Natural killer cell (primary cell): ENCODE results near the gene STXBP6. TPM values are rescaled to one million over a fixed set of nuclear protein-coding genes. Genes with fewer than 3 reads are reported as not detected.

ENCODE experiments used
- ATAC-seq, 3 donors: fragments of 150-1000 bp in 2 of 3; fragments of 200-7000 bp in 1 of 3; cut with Tn5 transposase; 1 replicate in 1 of 3; 2 replicates in 2 of 3; pipeline ENCODE4 v1.10.0; 2021; ENCODE audit warnings: mild to moderate bottlenecking in 2 of 3, moderate library complexity in 2 of 3
- DNase-seq, 2 donors: peaks; one replicate each; pipeline versions ENCODE4 v3.0.0 to v3.0.0-alpha.2; 2013 to 2021; ENCODE audit warnings: mixed read lengths in 1 of 2
- H3K27ac ChIP-seq: one replicate; pipeline ENCODE4 v1.5.1; 2013; ENCODE audit warnings: mild to moderate bottlenecking, low read length
- H3K27me3 ChIP-seq: one replicate; pipeline ENCODE4 v1.6.1; 2013; ENCODE audit warnings: low read length; ENCODE audit not compliant: control insufficient read depth, insufficient read depth
- H3K36me3 ChIP-seq: one replicate; pipeline ENCODE4 v1.6.1; 2013; ENCODE audit warnings: low read length; ENCODE audit not compliant: control insufficient read depth, insufficient read depth
- H3K4me1 ChIP-seq: one replicate; pipeline ENCODE4 v1.6.1; 2013; ENCODE audit warnings: low read length; ENCODE audit not compliant: control insufficient read depth, insufficient read depth
- H3K4me3 ChIP-seq: one replicate; pipeline ENCODE4 v1.5.1; 2013; ENCODE audit warnings: low read length
- H3K9me3 ChIP-seq: one replicate; pipeline ENCODE4 v1.6.1; 2013; ENCODE audit warnings: low read length; ENCODE audit not compliant: control insufficient read depth, insufficient read depth
- H3K27ac Mint-ChIP-seq, 2 donors: one replicate each; pipeline ENCODE4 v1.8.0; 2022; ENCODE audit warnings: mild to moderate bottlenecking in 2 of 2, mixed read lengths in 2 of 2, moderate library complexity in 1 of 2
- H3K27me3 Mint-ChIP-seq, 2 donors: one replicate each; pipeline ENCODE4 v1.8.0; 2022; ENCODE audit warnings: low read depth in 2 of 2, mixed read lengths in 2 of 2
- H3K36me3 Mint-ChIP-seq: one replicate; pipeline ENCODE4 v1.8.0; 2022; ENCODE audit warnings: mixed read lengths
- H3K4me1 Mint-ChIP-seq, 2 donors: one replicate each; pipeline ENCODE4 v1.8.0; 2022; ENCODE audit warnings: mixed read lengths in 2 of 2
- H3K4me3 Mint-ChIP-seq: one replicate; pipeline ENCODE4 v1.8.0; 2022; ENCODE audit warnings: mild to moderate bottlenecking, moderate library complexity, mixed read lengths
- H3K9me3 Mint-ChIP-seq, 2 donors: one replicate each; pipeline ENCODE4 v1.8.0; 2022; ENCODE audit warnings: mixed read lengths in 2 of 2
- WGBS: methylation state at CpG from one replicate; pipeline ENCODE4 v1.1.7; 2013; ENCODE audit warnings: missing lambda C conversion rate; ENCODE audit not compliant: insufficient coverage; 5-methylcytosine and 5-hydroxymethylcytosine counted together
- intact Hi-C: fragments of 100-400 bp; cut with micrococcal nuclease; formaldehyde crosslinking; loops from one replicate; pipeline ENCODE4 v1.14.2; 2022
- total RNA-seq, 4 donors: library from RNA; stranded (reverse); fragments of 120-200 nt in 1 of 4; gene quantifications; one replicate each; pipeline versions ENCODE4 v1.2.3 to v1.2.4, GENCODE V29; 2013 to 2022
- TF ChIP-seq, protein P1 (sequence below): fragments of 200-600 bp; IDR thresholded peaks from one replicate; pipeline ENCODE4 v1.8.0; 2022; ENCODE audit warnings: antibody characterized with exemption

The STXBP6 gene
- total RNA-seq, 3 donors from 2014 or later (not counting 1 experiment from before 2014, with no cell fraction given): 0.20 TPM; not detected in 2

DNA sequence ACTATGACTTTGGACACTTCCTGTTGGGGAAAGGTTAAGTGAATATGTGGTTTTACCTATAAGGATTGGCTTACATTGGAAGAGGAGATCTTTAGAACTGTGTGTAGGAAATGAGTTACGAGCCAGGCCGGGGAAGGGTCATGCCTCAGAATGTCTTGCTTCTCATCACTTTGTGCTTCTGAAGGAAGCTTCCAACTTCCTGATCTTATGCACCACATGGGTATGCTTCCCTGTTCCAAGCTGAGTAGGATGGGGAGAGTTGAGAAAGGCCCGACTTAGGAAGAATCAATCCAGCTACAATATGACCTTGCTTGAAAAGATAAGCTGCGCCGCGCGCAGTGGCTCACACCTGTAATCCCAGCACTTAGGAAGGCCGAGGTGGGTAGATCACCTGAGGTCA, 59.9 kb downstream of the STXBP6 start:
- Mint-ChIP-seq H3K27me3 (peaks cover 6 to 14% of the 10 kb centered on the region in 2 donors), H3K4me3 (no peak overlapping the region), H3K27ac (no peak overlapping the region), H3K36me3 (no peaks in the 10 kb centered on the region), H3K9me3 (no peaks in the 10 kb centered on the region), H3K4me1 (peaks cover 0 to 4% of the 10 kb centered on the region in 2 donors)
- no peaks in the 10 kb centered on the region for H3K4me1 ChIP-seq
- no peaks in the 10 kb centered on the region for H3K27me3 ChIP-seq
- no peaks in the 10 kb centered on the region for H3K36me3 ChIP-seq
- ATAC-seq: no peak
- WGBS: 90% methylated on average over 8 of the region's 8 CpGs
- no peak overlapping the region for H3K4me3 ChIP-seq
- intact Hi-C loops: no loop called here
- TF ChIP-seq, protein P1, sequence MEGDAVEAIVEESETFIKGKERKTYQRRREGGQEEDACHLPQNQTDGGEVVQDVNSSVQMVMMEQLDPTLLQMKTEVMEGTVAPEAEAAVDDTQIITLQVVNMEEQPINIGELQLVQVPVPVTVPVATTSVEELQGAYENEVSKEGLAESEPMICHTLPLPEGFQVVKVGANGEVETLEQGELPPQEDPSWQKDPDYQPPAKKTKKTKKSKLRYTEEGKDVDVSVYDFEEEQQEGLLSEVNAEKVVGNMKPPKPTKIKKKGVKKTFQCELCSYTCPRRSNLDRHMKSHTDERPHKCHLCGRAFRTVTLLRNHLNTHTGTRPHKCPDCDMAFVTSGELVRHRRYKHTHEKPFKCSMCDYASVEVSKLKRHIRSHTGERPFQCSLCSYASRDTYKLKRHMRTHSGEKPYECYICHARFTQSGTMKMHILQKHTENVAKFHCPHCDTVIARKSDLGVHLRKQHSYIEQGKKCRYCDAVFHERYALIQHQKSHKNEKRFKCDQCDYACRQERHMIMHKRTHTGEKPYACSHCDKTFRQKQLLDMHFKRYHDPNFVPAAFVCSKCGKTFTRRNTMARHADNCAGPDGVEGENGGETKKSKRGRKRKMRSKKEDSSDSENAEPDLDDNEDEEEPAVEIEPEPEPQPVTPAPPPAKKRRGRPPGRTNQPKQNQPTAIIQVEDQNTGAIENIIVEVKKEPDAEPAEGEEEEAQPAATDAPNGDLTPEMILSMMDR: no peak
- no peak for DNase-seq
- no peaks in the 10 kb centered on the region for H3K9me3 ChIP-seq
- no peak overlapping the region for H3K27ac ChIP-seq

DNA sequence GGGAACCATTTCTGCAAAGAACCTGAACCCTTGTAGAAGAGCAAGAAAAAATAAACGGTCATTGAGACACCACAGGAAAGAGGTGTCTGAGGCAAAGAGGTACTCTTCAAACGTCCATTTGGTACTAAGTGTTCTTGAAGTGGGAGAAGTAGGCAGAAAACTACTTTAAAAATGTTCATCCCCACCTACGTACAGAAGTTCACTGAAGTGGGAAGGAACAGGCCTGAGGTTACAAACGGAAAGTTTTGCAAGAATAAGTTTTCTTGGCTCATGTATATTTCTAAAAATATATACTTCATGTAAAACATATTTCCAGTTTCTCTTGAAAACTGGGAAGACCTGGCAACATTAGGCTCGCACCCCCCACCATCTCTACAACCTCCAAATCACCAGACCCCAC, 61.2 kb downstream of the STXBP6 start:
- no peaks in the 10 kb centered on the region for H3K9me3 Mint-ChIP-seq
- Histone ChIP-seq H3K27ac (no peak overlapping the region), H3K4me3 (no peak overlapping the region), H3K9me3 (no peaks in the 10 kb centered on the region), H3K36me3 (no peaks in the 10 kb centered on the region), H3K4me1 (no peaks in the 10 kb centered on the region), H3K27me3 (no peaks in the 10 kb centered on the region)
- DNase-seq: no peak
- intact Hi-C loops: no loop called here
- ATAC-seq: no peak
- no peak overlapping the region for H3K4me3 Mint-ChIP-seq
- H3K4me1 Mint-ChIP-seq: peaks cover 0 to 4% of the 10 kb centered on the region in 2 donors
- H3K27me3 Mint-ChIP-seq: peaks cover 8 to 22% of the 10 kb centered on the region in 2 donors
- TF ChIP-seq, protein P1: no peak
- no peaks in the 10 kb centered on the region for H3K36me3 Mint-ChIP-seq
- 14% methylated on average over 4 of the region's 5 CpGs for WGBS
- H3K27ac Mint-ChIP-seq: no peak overlapping the region

DNA sequence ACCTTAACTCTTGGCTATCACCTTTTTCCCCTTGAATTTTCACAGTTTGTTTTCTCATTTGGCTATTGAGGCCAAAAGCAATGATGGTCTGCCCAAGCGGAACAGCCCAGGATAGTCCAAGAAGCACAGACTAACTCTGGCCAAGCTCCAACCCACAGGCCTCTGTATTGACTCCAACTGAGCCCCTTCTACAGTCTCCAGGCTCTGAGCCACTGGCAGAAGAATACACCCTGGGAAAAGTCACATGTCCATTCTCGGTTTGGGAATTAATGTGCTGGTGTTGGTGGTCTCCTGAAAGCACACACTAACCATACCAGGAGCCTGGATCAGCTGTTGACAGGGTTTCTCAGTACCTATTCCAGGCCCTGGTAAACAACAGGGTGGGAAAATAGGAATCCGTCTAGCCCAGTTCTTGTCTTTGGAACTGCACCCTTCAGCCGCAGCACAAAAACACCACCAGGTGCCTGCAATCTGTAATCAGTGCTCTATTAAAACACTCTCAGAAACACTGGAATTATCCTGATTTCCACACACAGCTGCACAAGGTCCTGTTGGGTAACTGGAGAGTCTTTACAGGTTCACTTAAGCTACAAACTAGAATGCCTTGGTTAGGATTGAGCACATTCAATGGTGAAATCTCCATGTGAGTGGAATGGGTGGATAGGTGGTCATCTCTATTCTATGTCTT, 63.6 kb downstream of the STXBP6 start:
- no peaks in the 10 kb centered on the region for H3K36me3 Mint-ChIP-seq
- Histone ChIP-seq H3K27me3 (no peaks in the 10 kb centered on the region), H3K4me1 (no peaks in the 10 kb centered on the region), H3K9me3 (no peaks in the 10 kb centered on the region), H3K4me3 (no peak overlapping the region), H3K27ac (no peak overlapping the region), H3K36me3 (no peaks in the 10 kb centered on the region)
- no peak for ATAC-seq
- no peak overlapping the region for H3K4me3 Mint-ChIP-seq
- H3K4me1 Mint-ChIP-seq: peaks cover 0 to 4% of the 10 kb centered on the region in 2 donors
- no peak overlapping the region for H3K27ac Mint-ChIP-seq
- intact Hi-C loops: no loop called here
- 92% methylated on average over 4 of the region's 4 CpGs for WGBS
- TF ChIP-seq, protein P1: no peak
- H3K27me3 Mint-ChIP-seq: peaks cover 12 to 45% of the 10 kb centered on the region in 2 donors
- no peak for DNase-seq
- H3K9me3 Mint-ChIP-seq: no peaks in the 10 kb centered on the region
